HG03060 (cell line): ENCODE data around the gene CA10.

ENCODE experiments used
- ATAC-seq: cut with Tn5 transposase; IDR thresholded peaks from one replicate; pipeline ENCODE4 v1.9.1; 2021; ENCODE audit warnings: low read depth, moderate number of reproducible peaks; ENCODE audit not compliant: unreplicated experiment

The CA10 gene

GRCh38 chr17:51820766-51821165 is 337.7 kb downstream of the CA10 start:
- ATAC-seq: no peak

DNA sequence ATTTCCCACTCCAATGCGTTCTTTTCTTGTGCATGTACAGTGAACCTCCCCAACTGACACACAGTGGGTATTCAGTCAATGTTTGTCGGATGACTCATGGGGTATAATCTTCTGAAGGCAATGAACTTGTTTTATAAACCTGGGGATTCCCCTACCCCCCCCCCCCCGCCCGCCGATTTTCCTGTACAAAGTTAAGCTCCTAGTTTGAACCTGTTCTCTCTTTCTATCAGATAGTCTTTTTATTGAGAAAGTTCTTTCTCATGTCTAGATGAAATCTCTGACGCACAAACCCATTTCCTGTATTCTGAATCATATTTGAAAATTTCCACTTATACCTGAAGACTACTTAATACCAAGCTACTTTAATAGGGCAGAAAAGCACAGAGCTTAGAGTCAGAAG is 338.3 kb downstream of the CA10 start:
- ATAC-seq: no peak

DNA sequence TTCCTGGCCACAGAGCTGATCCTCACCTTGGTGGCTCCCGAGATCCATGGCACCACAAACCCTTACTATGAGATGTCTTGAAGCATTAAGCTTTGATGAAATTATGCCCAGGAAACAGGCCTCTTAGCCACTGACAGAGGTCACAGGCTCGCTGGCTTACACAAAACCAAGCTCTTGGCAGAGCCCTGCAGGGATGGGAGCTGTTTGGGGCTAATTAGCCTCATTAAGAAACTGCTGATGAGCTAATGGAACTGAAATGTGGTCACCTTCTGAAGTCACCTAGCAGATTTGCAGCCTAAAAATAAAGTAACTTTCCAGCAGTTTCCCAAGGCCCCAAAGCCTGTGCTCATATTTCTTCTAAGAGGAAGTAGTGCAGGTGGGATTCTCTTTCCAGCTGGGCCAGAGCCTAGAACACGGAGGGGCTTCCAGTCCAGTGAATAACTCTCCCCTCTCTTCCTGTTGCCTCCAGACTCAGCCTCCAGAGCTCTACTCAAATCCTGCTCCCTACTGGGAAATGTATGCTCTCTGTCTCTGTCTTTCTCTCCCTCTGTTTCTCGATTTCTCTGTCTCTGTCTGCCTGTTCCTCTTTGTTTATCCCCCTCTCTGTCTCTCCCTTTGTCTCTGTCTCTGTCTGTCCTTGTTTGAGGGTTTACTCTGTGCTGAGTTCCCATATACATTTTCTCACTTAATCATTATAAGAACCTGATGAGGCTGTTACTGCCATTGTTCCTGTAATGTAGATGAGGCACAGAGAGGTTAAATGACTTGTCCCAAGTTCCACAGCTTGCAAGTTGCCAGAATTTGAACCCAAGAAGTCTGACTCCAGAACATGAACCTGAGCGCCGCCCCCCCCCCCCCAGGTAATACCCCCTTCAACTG is 338.9 kb downstream of the CA10 start:
- no peak for ATAC-seq

DNA sequence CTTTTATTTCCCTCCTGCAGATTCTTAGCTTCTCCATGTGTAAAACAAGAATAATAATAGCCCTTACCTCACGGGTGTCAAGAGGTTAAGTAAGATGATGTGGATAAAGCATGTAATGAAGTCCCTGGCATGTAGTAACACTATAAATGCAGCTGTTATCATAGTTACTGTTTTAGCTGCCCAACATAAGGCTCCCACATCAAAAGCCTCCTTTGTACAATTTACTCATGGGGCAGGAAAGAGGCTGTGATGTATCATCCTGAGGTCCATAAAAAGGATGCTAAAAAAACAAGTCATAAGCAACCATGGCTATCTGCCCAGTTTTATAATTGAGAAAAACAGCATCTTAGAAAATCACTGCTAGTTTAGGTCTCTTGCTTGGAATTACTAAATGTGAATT is 339.7 kb downstream of the CA10 start:
- no peak for ATAC-seq

DNA sequence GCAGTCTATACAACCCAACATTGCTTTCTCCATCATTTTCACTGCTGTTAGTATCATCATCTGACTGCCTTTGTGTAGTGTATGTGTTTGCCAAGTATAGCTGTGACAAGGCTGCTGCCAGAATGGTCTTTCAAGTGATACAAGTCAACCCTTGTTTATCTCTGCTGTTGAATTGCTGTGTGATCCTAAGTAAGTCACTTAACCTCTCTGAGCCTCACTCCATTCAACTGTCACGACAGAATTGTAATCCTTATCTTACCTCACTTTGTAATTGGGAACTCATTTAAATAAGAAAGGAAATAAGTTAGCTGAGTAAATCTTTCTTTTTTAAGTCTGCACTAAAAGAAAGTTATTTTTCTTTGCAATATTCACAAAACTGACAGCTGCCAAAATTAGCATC is 340.6 kb downstream of the CA10 start:
- ATAC-seq: no peak

DNA sequence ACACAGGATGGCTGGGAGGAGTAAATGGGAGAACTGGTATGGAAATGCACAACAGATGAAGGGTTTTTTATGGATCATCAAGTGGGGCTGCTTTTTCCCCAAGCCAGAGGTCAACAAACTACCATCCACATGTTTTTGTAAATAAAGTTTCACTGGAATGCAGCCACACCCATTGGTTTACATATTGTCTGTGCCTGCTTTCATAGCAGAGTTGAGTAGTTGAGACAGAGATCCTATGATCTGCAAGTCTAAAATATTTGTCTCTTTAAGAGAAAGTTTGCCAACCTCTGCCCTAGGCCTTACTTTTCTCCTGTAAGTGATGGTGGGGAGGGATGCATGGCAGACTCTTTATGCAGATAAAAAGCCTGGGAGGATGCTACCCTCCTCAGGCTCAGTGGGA is 341.4 kb downstream of the CA10 start:
- no peak for ATAC-seq

DNA sequence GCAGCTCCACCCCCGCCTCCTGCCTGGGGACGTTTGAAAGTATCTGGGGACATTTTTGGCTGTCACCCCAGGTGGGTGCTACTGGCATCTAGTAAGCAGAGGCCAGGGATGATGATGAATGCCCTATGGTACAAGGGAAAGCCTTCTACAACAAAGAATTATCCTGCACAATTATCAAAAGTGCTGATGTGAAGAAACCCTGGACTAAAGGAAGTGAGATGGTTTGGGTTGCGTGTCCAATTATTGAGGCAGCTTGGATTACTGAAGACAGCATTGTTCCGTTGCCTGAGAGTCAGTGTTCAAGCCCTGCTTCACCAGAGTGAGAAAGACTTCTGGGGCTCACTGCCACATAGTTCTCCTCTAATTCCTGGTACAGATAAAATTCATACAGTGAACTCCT is 343.4 kb downstream of the CA10 start:
- ATAC-seq: no peak

GRCh38 chr17:51814521-51814920 is 344.0 kb downstream of the CA10 start:
- ATAC-seq: no peak

GRCh38 chr17:51813784-51814174 is 344.7 kb downstream of the CA10 start:
- no peak for ATAC-seq

DNA sequence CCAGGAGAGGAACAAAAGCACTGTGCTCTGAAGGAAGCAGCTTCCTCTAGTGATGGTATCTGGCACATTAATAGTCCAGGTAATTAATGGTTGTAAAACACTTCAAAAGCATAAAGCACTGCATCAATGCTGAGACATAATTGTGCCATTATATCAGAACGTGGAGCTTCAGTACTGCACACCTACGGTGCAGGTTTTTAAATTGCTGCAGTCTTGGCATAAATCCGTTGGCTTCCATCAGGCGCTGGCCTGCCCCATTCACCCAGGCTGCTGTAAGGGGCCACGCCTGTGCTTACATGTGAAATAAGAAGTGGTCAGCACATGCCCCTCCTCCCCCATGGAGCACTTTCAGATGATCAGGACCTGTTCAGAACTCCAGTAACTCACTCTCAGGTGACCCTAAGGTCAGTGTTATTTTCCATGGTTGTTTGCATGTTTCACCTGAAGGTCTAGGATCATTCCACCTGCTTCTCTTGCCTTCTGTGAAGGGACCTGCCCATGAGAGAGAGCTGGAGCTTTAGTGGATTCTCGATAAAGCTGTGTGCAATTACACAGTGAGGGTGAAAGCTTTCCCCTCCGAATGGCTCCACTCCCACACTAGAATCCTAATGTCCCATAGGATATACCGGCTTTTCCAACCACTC is 345.3 kb downstream of the CA10 start:
- ATAC-seq: no peak

- ATAC-seq: no peak
Measured at GRCh38 chr17:51807460-51807859, 351.1 kb downstream of the CA10 start.

DNA sequence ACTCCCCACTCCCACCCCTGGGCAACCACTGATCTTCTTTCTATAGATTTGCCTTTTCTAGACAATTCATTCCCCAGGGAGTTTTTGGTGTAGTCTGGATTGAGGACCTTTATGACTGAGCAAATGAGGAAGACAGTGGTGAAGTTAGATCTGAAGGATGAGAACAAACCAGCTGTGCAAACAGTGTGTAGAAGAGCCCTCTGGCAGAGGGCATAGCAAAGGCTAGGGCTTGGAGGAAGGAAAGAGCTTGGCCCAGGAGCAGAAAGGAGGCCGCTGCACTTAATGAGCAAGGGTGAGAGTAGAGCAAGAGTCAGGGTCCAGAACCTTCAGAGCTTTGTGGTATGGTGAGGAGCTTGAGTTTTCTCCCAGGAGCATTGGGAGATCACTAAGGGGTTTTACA is 352.7 kb downstream of the CA10 start:
- no peak for ATAC-seq

GRCh38 chr17:51805185-51805584 is 353.3 kb downstream of the CA10 start:
- ATAC-seq: no peak

DNA sequence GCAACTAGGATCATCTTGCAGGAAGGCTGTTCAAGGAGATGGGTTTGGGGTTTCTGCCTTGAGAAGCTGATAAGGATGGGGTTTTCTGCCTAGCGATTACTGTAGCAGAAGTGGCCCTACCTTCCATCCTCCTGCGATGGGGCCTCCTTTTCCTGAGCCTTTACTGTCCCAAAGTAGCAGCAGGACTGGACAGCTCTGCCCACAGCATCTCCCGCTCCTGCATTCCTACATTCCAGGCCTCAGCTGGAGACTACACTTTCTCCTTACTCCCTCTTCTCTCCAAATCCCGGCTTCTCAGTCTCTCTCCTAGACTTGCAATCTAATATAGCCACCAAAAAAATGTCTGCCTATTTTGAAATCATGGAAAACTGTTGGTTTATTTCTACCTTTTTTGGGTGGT is 355.4 kb downstream of the CA10 start:
- ATAC-seq: no peak

GRCh38 chr17:51802544-51802943 is 356.0 kb downstream of the CA10 start:
- no peak for ATAC-seq

- ATAC-seq: no peak
Measured at GRCh38 chr17:51801626-51802025, 356.9 kb downstream of the CA10 start.

- ATAC-seq: no peak
Measured at GRCh38 chr17:51799981-51800380, 358.5 kb downstream of the CA10 start.

DNA sequence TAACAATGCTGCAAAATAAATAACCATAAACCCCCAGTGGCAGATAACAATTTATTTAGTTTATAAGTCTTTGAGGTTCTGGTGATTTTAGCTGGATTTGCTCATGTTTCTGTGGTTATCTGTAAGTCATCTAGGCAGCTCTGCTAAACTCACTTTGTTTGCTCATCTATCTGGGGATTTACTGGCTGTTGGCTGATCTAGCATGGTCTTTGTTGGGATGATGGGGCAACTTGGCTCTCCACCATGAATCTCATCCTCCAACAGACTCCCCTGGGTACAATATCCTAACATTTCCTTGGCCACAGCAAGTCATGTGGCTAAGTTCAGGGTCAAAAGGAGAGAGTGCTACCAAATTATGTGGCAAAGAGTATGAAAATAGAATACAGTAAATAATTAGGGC is 359.3 kb downstream of the CA10 start:
- no peak for ATAC-seq

GRCh38 chr17:51797150-51797549 is 361.4 kb downstream of the CA10 start:
- no peak for ATAC-seq

DNA sequence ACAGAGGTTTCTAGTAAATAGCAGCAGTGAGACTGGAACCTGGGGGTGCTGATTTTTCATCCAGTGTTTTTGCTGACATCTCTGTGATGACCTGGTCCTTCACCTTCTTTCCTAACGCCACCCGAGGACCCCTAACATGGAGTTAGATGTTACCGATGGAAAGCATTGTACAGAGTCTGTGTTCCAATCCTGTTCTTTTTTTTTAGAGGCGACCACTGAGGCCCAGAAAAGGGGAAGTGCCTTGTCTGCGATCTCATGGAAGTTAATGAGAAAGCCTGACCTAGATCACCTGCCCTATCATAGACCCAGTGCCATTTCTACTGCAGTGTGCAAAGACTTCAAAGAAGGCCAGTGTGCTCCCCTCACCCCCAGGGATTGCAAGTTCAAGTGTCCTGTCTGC is 362.5 kb downstream of the CA10 start:
- no peak for ATAC-seq

DNA sequence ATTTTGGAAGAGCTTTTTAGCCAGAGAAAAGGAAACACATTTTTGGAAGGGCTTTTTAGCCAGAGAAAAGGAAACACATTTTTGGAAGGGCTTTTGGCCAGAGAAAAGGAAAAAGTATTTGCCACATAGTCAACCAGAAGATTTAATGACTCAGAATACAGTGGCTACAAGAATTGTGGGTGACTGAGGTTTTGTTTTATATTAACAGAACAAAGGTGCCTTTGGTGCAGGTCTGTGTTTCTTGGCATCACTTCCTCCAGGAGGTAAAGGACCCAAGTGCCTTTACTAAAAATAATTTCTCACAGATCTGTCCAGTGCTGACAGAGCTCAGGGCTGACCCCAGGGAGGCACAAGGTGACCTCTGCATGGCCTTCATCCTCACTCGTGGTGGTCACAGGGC is 363.1 kb downstream of the CA10 start:
- ATAC-seq: no peak

GRCh38 chr17:51794466-51794865 is 364.0 kb downstream of the CA10 start:
- ATAC-seq: no peak
